ENCODE data around the gene ALAD. TPM values are rescaled to one million over a fixed set of nuclear protein-coding genes. Genes with fewer than 3 reads are reported as not detected.

ALAD gene
- total and polyA plus RNA-seq, 2 donors from 2014 or later, result 35.4 to 64.1 TPM

GRCh38 chr9:113421726-113422125 lies 20.6 kb upstream of the ALAD start:
- Histone ChIP-seq H3K9me3 (ENCODE audit: control insufficient read depth in 2 of 3, insufficient read depth in 1 of 3, low read length in 3 of 3) (no peaks in the 10 kb centered on the region), H3K4me1 (ENCODE audit: control insufficient read depth in 2 of 3, insufficient read depth in 2 of 3, low read depth in 1 of 3, low read length in 3 of 3) (no peaks in the 10 kb centered on the region), H3K36me3 (ENCODE audit: control insufficient read depth in 2 of 3, insufficient read depth in 3 of 3, low read length in 3 of 3) (no peaks in the 10 kb centered on the region), H3K9ac (ENCODE audit: low read length in 3 of 3) (no peak overlapping the region), H3K27me3 (ENCODE audit: control insufficient read depth, insufficient read depth, low read length) (no peaks in the 10 kb centered on the region), H3K27ac (ENCODE audit: low read depth in 2 of 2, low read length in 2 of 2) (no peak overlapping the region), H3K4me3 (ENCODE audit: low read length in 3 of 3) (no peak overlapping the region)
- intact Hi-C loops (cut with DNase I), result no loop called here
- DNase-seq, result no peak
- TF ChIP-seq CTCF (IDR thresholded peaks at IDR 0.05; ENCODE audit: borderline replicate concordance, extremely low read depth, insufficient read depth), result no peak
- no peak for FAIRE-seq

- FAIRE-seq (no peak), DNase-seq (no peak)
- H3K9me3 ChIP-seq (ENCODE audit: control insufficient read depth in 2 of 3, insufficient read depth in 1 of 3, low read length in 3 of 3), result no peaks in the 10 kb centered on the region
- no peaks in the 10 kb centered on the region for H3K36me3 ChIP-seq (ENCODE audit: control insufficient read depth in 2 of 3, insufficient read depth in 3 of 3, low read length in 3 of 3)
- H3K9ac ChIP-seq (ENCODE audit: low read length in 3 of 3), result no peak overlapping the region
- no peaks in the 10 kb centered on the region for H3K27me3 ChIP-seq (ENCODE audit: control insufficient read depth, insufficient read depth, low read length)
- no peak overlapping the region for H3K4me3 ChIP-seq (ENCODE audit: low read length in 3 of 3)
- no peaks in the 10 kb centered on the region for H3K4me1 ChIP-seq (ENCODE audit: control insufficient read depth in 2 of 3, insufficient read depth in 2 of 3, low read depth in 1 of 3, low read length in 3 of 3)
- no peak overlapping the region for H3K27ac ChIP-seq (ENCODE audit: low read depth in 2 of 2, low read length in 2 of 2)
- TF ChIP-seq CTCF (IDR thresholded peaks at IDR 0.05; ENCODE audit: borderline replicate concordance, extremely low read depth, insufficient read depth), result no peak
- intact Hi-C loops (cut with DNase I), result no loop called here
Measured at GRCh38 chr9:113417370-113417769, 16.3 kb upstream of the ALAD start.

GRCh38 chr9:113416149-113416721 lies 15.2 kb upstream of the ALAD start:
- Histone ChIP-seq H3K36me3 (ENCODE audit: control insufficient read depth in 2 of 3, insufficient read depth in 3 of 3, low read length in 3 of 3) (no peaks in the 10 kb centered on the region), H3K4me1 (ENCODE audit: control insufficient read depth in 2 of 3, insufficient read depth in 2 of 3, low read depth in 1 of 3, low read length in 3 of 3) (no peaks in the 10 kb centered on the region), H3K27me3 (ENCODE audit: control insufficient read depth, insufficient read depth, low read length) (no peaks in the 10 kb centered on the region), H3K27ac (ENCODE audit: low read depth in 2 of 2, low read length in 2 of 2) (no peak overlapping the region), H3K4me3 (ENCODE audit: low read length in 3 of 3) (no peak overlapping the region), H3K9ac (ENCODE audit: low read length in 3 of 3) (no peak overlapping the region), H3K9me3 (ENCODE audit: control insufficient read depth in 2 of 3, insufficient read depth in 1 of 3, low read length in 3 of 3) (no peaks in the 10 kb centered on the region)
- intact Hi-C loops (cut with DNase I), result no loop called here
- DNase-seq (peak in 1 of 5 donors; percentile 18), FAIRE-seq (no peak)
- TF ChIP-seq CTCF (IDR thresholded peaks at IDR 0.05; ENCODE audit: borderline replicate concordance, extremely low read depth, insufficient read depth), result no peak
